IPS-20b (cell line): Measurements from ENCODE around the gene NBDY.
"Not testable (repeated sequence)": the region's sequence is repeated elsewhere in the genome, so short reads cannot be mapped to it uniquely, and the experiment has no call there.

Source experiments
- H3K27ac ChIP-seq: one replicate; pipeline ENCODE4 v1.5.1; 2013; ENCODE audit warnings: low read length
- H3K27me3 ChIP-seq: 2 replicates; pipeline ENCODE4 v1.6.1; 2013; ENCODE audit warnings: mild to moderate bottlenecking, low read length, inconsistent platforms; ENCODE audit not compliant: insufficient read depth
- H3K36me3 ChIP-seq: 2 replicates; pipeline ENCODE4 v1.6.1; 2013; ENCODE audit warnings: low read depth, mild to moderate bottlenecking, inconsistent platforms, low read length, moderate library complexity; ENCODE audit not compliant: insufficient read depth
- H3K4me1 ChIP-seq: 2 replicates; pipeline ENCODE4 v1.6.1; 2013; ENCODE audit warnings: mild to moderate bottlenecking, control low read depth, inconsistent platforms, low read length, moderate library complexity; ENCODE audit not compliant: insufficient read depth
- H3K4me3 ChIP-seq: 2 replicates; pipeline ENCODE4 v1.5.1; 2013; ENCODE audit warnings: mild to moderate bottlenecking, low read length, inconsistent platforms
- H3K9ac ChIP-seq: 2 replicates; pipeline ENCODE4 v1.6.1; 2013; ENCODE audit warnings: low read depth, mild to moderate bottlenecking, inconsistent platforms, low read length, moderate library complexity
- H3K9me3 ChIP-seq: 2 replicates; pipeline ENCODE4 v1.6.1; 2013; ENCODE audit warnings: mild to moderate bottlenecking, low read depth, low read length, inconsistent platforms; ENCODE audit not compliant: insufficient read depth

The NBDY gene

GRCh38 chrX:56798866-56799758, 70.1 kb downstream of the NBDY start:
- Histone ChIP-seq H3K9me3 (no peaks in the 10 kb centered on the region), H3K4me3 (no peak overlapping the region), H3K9ac (no peak overlapping the region), H3K27ac (no peak overlapping the region), H3K27me3 (no peaks in the 10 kb centered on the region), H3K4me1 (no peaks in the 10 kb centered on the region), H3K36me3 (no peaks in the 10 kb centered on the region)

GRCh38 chrX:56800307-56800706, 71.3 kb downstream of the NBDY start:
- no peaks in the 10 kb centered on the region for H3K9me3 ChIP-seq
- H3K27me3 ChIP-seq: no peaks in the 10 kb centered on the region
- H3K4me1 ChIP-seq: no peaks in the 10 kb centered on the region; the same call in 1 of the 2 replicates
- H3K9ac ChIP-seq: no peak overlapping the region
- H3K4me3 ChIP-seq: no peak overlapping the region
- no peak overlapping the region for H3K27ac ChIP-seq
- H3K36me3 ChIP-seq: no peaks in the 10 kb centered on the region

- no peak overlapping the region for H3K27ac ChIP-seq
- H3K9ac ChIP-seq: no peak overlapping the region
- no peaks in the 10 kb centered on the region for H3K9me3 ChIP-seq
- no peaks in the 10 kb centered on the region for H3K27me3 ChIP-seq
- H3K4me3 ChIP-seq: no peak overlapping the region
- H3K4me1 ChIP-seq: no peaks in the 10 kb centered on the region; the same call in 1 of the 2 replicates
- no peaks in the 10 kb centered on the region for H3K36me3 ChIP-seq
These were observed 71.8 kb downstream of the NBDY start for GRCh38 chrX:56800801-56801200.

GRCh38 chrX:56802428-56802827, 73.4 kb downstream of the NBDY start:
- H3K4me3 ChIP-seq: no peak overlapping the region
- no peaks in the 10 kb centered on the region for H3K9me3 ChIP-seq
- H3K36me3 ChIP-seq: no peaks in the 10 kb centered on the region
- H3K9ac ChIP-seq: no peak overlapping the region
- no peak overlapping the region for H3K27ac ChIP-seq
- H3K27me3 ChIP-seq: no peaks in the 10 kb centered on the region
- H3K4me1 ChIP-seq: no peaks in the 10 kb centered on the region; the same call in 1 of the 2 replicates

GRCh38 chrX:56802921-56803849, 74.1 kb downstream of the NBDY start:
- Histone ChIP-seq H3K27me3 (no peaks in the 10 kb centered on the region), H3K9me3 (no peaks in the 10 kb centered on the region), H3K4me3 (no peak overlapping the region), H3K4me1 (no peaks in the 10 kb centered on the region; the same call in 1 of the 2 replicates), H3K9ac (peak overlapping the region; percentile 45; the same call in 1 of the 2 replicates), H3K36me3 (no peaks in the 10 kb centered on the region), H3K27ac (peak overlapping the region; percentile 14)

GRCh38 chrX:56803850-56804681, 75.0 kb downstream of the NBDY start:
- H3K4me3 ChIP-seq: no peak overlapping the region
- H3K27ac ChIP-seq: no peak overlapping the region

GRCh38 chrX:56804867-56805266, 75.8 kb downstream of the NBDY start:
- no peaks in the 10 kb centered on the region for H3K9me3 ChIP-seq
- H3K27ac ChIP-seq: no peak overlapping the region
- no peaks in the 10 kb centered on the region; the same call in 1 of the 2 replicates for H3K4me1 ChIP-seq

More at GRCh38 chrX:56803850-56804681, 75.0 kb downstream of the NBDY start:
- Histone ChIP-seq H3K27me3 (no peaks in the 10 kb centered on the region), H3K9ac (peak overlapping the region; percentile 45; the same call in 1 of the 2 replicates), H3K36me3 (no peaks in the 10 kb centered on the region), H3K4me1 (no peaks in the 10 kb centered on the region; the same call in 1 of the 2 replicates), H3K9me3 (no peaks in the 10 kb centered on the region)

GRCh38 chrX:56805399-56805798, 76.4 kb downstream of the NBDY start:
- no peaks in the 10 kb centered on the region for H3K36me3 ChIP-seq
- H3K9me3 ChIP-seq: no peaks in the 10 kb centered on the region
- H3K4me1 ChIP-seq: no peaks in the 10 kb centered on the region; the same call in 1 of the 2 replicates
- no peak overlapping the region for H3K4me3 ChIP-seq
- no peak overlapping the region for H3K27ac ChIP-seq
- no peak overlapping the region for H3K9ac ChIP-seq
- H3K27me3 ChIP-seq: no peaks in the 10 kb centered on the region

More at GRCh38 chrX:56804867-56805266, 75.8 kb downstream of the NBDY start:
- Histone ChIP-seq H3K36me3 (no peaks in the 10 kb centered on the region), H3K27me3 (no peaks in the 10 kb centered on the region), H3K9ac (no peak overlapping the region), H3K4me3 (no peak overlapping the region)

GRCh38 chrX:56806176-56806575, 77.1 kb downstream of the NBDY start:
- not testable (repeated sequence) for H3K4me3 ChIP-seq

GRCh38 chrX:56811599-56811998, 82.6 kb downstream of the NBDY start:
- Histone ChIP-seq H3K9ac (no peak overlapping the region), H3K27ac (no peak overlapping the region), H3K4me3 (no peak overlapping the region), H3K4me1 (no peaks in the 10 kb centered on the region), H3K36me3 (no peaks in the 10 kb centered on the region), H3K27me3 (no peaks in the 10 kb centered on the region), H3K9me3 (no peaks in the 10 kb centered on the region)

More at GRCh38 chrX:56806176-56806575, 77.1 kb downstream of the NBDY start:
- not testable (repeated sequence) for H3K9me3 ChIP-seq, H3K36me3 ChIP-seq, H3K4me1 ChIP-seq, H3K9ac ChIP-seq, H3K27ac ChIP-seq, H3K27me3 ChIP-seq
